Spleen (tissue), 7 donors: Measurements from ENCODE around the gene PI4K2B.

Source experiments
- POLR2A ChIP-seq, 3 donors: fragments of 450-650 bp; IDR thresholded peaks; one replicate each; pipeline ENCODE4 v1.5.1; 2017; ENCODE audit warnings: antibody characterized with exemption in 3 of 3, mild to moderate bottlenecking in 1 of 3
- TF ChIP-seq, protein P1 (sequence below), 11 experiments: fragments of 200-600 bp in 7 of 11; fragments of 450-650 bp in 4 of 11; sonication (generic) in 4 of 11; IDR thresholded peaks in 8 of 11; conservative IDR thresholded peaks in 3 of 11; 1 replicate in 7 of 11; 2 replicates in 4 of 11; pipeline versions ENCODE4 v1.4.0 to v1.8.0; 2016 to 2021; ENCODE audit warnings: antibody characterized with exemption in 11 of 11, inconsistent platforms in 4 of 11, mild to moderate bottlenecking in 1 of 11
- donor health status: DM: no; HTN: no; CAD: no; lungs with moderate emphysema.
- donor health status: DM: no; HTN: no; CAD: no.
- donor health status: DM: no; HTN: no; CAD: no.

DNA sequence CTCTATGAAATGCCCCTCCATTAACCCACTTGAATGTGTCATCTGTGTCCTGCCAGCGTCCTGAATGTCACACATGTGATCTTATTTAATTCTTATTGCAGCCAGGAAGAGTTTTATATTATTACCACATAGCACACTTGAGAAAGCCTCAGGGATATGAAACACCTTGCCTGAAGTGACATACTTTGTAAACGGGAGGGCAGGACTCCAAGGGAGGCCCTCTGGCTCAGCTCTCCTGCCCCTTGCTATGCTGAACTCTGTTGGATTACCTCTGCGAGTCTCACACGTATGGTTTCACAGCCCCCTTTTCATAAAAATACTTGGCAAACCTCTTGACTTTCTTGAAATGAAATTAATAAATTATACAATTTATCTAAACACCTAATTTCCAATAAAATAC is 67.6 kb downstream of the PI4K2B start:
- TF ChIP-seq, protein P1, sequence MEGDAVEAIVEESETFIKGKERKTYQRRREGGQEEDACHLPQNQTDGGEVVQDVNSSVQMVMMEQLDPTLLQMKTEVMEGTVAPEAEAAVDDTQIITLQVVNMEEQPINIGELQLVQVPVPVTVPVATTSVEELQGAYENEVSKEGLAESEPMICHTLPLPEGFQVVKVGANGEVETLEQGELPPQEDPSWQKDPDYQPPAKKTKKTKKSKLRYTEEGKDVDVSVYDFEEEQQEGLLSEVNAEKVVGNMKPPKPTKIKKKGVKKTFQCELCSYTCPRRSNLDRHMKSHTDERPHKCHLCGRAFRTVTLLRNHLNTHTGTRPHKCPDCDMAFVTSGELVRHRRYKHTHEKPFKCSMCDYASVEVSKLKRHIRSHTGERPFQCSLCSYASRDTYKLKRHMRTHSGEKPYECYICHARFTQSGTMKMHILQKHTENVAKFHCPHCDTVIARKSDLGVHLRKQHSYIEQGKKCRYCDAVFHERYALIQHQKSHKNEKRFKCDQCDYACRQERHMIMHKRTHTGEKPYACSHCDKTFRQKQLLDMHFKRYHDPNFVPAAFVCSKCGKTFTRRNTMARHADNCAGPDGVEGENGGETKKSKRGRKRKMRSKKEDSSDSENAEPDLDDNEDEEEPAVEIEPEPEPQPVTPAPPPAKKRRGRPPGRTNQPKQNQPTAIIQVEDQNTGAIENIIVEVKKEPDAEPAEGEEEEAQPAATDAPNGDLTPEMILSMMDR (IDR thresholded peaks at IDR 0.05 in 8 of 11, conservative IDR thresholded peaks at IDR 0.05 in 3 of 11): no peak
- no peak for TF ChIP-seq POLR2A (IDR thresholded peaks at IDR 0.05)
